Measurements from ENCODE around the gene SVBP.

The SVBP gene

DNA sequence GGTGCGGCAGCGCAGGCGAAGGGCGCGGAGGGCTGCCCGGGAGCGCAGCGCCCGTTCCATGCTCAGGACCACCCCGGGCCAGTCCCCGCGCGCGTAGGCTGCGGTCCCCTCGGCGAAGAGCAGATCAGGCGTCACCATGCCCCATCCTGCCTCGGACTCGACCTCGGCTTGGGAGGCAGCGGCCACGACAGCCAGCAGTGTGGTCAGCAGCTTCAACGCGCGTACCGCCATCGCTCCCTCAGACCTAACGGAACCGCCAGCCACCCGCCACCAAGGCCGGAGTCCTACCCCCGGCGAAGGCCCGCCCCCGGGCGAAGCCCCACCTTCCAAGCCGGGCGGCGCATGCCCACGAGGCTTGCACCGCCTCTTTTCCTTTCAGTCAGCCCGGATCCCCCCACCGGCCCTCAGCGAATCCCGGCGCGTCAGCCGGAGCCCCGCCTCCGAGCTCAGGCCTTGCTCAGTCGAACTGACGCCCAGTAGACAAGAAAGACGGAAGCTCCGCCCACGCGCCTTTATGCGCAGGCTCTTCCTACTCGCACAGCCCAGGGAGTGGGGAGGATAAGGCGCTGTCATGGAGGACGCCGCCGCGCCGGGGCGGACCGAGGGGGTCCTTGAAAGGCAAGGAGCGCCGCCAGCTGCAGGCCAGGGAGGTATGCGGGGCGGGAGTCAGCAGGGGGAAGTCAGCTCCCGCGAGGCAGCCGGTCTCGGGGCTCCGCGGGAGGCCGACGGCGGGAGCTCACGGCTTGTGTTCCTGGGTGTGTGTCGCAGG lies 50.3 kb downstream of the SVBP start, which contains the start of the genes C1orf50 and P3H1 (continued):
- TF ChIP-seq ZBTB20 (tag by site-specific recombination; IDR thresholded peaks at IDR 0.05), result peak; percentile 69; the same call in 1 of the 2 replicates

DNA sequence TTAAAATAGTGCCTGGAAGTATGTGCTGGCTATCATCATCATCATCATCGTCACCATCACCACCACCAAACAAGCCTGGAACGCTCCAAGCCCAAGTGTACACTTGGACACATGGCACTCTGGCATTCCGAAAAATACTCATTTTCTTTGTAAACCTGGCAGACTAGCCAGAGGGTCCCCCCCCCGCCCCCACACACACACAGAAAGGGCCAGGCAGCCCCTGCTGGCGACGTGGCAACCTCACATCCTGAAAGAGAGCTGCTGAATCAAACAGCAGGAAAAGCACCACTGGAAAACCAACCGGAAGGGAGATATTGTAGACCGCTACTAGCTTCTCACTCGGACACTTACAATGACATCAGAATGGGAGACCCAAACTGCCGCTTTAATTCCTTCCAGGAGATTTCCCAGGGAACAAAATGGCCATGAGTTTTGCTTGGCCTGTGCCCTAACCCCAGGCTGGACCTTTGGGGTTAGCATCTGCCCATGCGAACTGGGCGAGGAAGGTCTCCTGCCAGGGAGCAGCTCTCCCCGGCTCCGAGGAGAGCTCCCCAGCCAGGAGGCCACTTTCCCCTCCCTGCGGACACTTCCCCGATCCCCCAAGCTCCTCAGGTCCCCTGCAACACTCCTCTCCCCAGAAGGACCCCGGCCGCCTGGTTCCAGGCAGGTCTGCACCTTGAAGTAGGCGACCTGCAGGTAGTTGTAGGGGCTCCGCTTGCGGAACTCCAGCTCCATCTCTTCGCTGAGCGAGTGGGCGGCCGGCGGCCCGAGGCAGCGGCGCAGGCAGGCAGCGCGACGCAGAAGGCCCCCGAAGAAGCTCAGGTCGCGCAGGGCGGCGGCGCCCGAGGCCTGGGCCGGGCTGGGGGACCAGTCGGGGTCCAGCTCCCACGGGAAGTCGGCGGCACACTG lies 51.1 kb downstream of the SVBP start:
- H3K4me3 ChIP-seq (ENCODE audit: low read depth, low read length), result peak overlapping the region; percentile 100
- H3K4me1 ChIP-seq (ENCODE audit: control insufficient read depth, insufficient read depth, low read length), result no peaks in the 10 kb centered on the region
- H3K27ac ChIP-seq (ENCODE audit: extremely low read depth, low read depth, low read length), result peak overlapping the region; percentile 48; the same call in 1 of the 2 replicates
- CTCF ChIA-PET, result interaction anchor here (0.6 to 4.7 kb wide), 24 partner anchors 9 to 1887 kb away, joined by 3 to 19 read pairs (median 4); partner anchors contain the start of genes PPIH and ZNF691
- H3K9me3 ChIP-seq (ENCODE audit: control insufficient read depth, insufficient read depth, low read depth, low read length), result no peaks in the 10 kb centered on the region
- peaks cover 7 to 23% of the 10 kb centered on the region in 2 experiments; a peak in 2 of 3 replicates for H3K36me3 ChIP-seq (ENCODE audit: control insufficient read depth in 2 of 2, insufficient read depth in 1 of 2, low read length in 2 of 2)
- POLR2A ChIA-PET, result interaction anchor here (0.6 to 3.4 kb wide), 37 partner anchors 8 to 883 kb away, joined by 3 to 35 read pairs (median 5); partner anchors contain the start of genes CCDC30, ERMAP, PPIH and SLC2A1
- TF ChIP-seq, protein P1, sequence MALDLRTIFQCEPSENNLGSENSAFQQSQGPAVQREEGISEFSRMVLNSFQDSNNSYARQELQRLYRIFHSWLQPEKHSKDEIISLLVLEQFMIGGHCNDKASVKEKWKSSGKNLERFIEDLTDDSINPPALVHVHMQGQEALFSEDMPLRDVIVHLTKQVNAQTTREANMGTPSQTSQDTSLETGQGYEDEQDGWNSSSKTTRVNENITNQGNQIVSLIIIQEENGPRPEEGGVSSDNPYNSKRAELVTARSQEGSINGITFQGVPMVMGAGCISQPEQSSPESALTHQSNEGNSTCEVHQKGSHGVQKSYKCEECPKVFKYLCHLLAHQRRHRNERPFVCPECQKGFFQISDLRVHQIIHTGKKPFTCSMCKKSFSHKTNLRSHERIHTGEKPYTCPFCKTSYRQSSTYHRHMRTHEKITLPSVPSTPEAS (tag by site-specific recombination; IDR thresholded peaks at IDR 0.05), result peak; percentile 61; the same call in 1 of the 2 replicates
- TF ChIP-seq ZNF677 (tag by site-specific recombination; IDR thresholded peaks at IDR 0.05) (no peak), SP2 (tag by site-specific recombination; IDR thresholded peaks at IDR 0.05) (peak; percentile 9), TRIM28 (IDR thresholded peaks at IDR 0.05; ENCODE audit: borderline replicate concordance, low read length) (no peak), ZNF549 (tag by site-specific recombination; IDR thresholded peaks at IDR 0.05) (no peak), ZNF239 (tag by site-specific recombination; IDR thresholded peaks at IDR 0.05) (no peak), MZF1 (tag by site-specific recombination; IDR thresholded peaks at IDR 0.05; ENCODE audit: borderline replicate concordance) (no peak), ZBTB17 (tag by site-specific recombination; IDR thresholded peaks at IDR 0.05) (peak; percentile 72), ZNF76 (tag by site-specific recombination; IDR thresholded peaks at IDR 0.05; ENCODE audit: borderline replicate concordance, low read depth) (no peak), ZNF658 (tag by site-specific recombination; IDR thresholded peaks at IDR 0.05) (no peak), HOXA7 (CRISPR knock-in tag; IDR thresholded peaks at IDR 0.05; ENCODE audit: borderline replicate concordance) (no peak), ZNF223 (tag by site-specific recombination; IDR thresholded peaks at IDR 0.05) (no peak)
- TF ChIP-seq, protein P2, sequence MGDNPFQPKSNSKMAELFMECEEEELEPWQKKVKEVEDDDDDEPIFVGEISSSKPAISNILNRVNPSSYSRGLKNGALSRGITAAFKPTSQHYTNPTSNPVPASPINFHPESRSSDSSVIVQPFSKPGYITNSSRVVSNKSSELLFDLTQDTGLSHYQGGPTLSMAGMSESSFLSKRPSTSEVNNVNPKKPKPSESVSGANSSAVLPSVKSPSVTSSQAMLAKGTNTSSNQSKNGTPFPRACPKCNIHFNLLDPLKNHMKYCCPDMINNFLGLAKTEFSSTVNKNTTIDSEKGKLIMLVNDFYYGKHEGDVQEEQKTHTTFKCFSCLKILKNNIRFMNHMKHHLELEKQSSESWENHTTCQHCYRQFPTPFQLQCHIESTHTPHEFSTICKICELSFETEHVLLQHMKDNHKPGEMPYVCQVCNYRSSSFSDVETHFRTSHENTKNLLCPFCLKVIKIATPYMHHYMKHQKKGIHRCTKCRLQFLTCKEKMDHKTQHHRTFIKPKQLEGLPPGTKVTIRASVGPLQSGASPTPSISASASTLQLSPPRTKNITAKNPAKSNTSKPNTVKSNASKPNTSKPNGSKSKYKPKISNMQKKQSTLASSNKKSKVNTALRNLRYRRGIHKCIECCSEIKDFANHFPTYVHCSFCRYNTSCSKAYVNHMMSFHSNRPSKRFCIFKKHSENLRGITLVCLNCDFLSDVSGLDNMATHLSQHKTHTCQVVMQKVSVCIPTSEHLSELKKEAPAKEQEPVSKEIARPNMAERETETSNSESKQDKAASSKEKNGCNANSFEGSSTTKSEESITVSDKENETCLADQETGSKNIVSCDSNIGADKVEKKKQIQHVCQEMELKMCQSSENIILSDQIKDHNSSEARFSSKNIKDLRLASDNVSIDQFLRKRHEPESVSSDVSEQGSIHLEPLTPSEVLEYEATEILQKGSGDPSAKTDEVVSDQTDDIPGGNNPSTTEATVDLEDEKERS (tag by site-specific recombination; IDR thresholded peaks at IDR 0.05), result no peak
- TF ChIP-seq, protein P3, sequence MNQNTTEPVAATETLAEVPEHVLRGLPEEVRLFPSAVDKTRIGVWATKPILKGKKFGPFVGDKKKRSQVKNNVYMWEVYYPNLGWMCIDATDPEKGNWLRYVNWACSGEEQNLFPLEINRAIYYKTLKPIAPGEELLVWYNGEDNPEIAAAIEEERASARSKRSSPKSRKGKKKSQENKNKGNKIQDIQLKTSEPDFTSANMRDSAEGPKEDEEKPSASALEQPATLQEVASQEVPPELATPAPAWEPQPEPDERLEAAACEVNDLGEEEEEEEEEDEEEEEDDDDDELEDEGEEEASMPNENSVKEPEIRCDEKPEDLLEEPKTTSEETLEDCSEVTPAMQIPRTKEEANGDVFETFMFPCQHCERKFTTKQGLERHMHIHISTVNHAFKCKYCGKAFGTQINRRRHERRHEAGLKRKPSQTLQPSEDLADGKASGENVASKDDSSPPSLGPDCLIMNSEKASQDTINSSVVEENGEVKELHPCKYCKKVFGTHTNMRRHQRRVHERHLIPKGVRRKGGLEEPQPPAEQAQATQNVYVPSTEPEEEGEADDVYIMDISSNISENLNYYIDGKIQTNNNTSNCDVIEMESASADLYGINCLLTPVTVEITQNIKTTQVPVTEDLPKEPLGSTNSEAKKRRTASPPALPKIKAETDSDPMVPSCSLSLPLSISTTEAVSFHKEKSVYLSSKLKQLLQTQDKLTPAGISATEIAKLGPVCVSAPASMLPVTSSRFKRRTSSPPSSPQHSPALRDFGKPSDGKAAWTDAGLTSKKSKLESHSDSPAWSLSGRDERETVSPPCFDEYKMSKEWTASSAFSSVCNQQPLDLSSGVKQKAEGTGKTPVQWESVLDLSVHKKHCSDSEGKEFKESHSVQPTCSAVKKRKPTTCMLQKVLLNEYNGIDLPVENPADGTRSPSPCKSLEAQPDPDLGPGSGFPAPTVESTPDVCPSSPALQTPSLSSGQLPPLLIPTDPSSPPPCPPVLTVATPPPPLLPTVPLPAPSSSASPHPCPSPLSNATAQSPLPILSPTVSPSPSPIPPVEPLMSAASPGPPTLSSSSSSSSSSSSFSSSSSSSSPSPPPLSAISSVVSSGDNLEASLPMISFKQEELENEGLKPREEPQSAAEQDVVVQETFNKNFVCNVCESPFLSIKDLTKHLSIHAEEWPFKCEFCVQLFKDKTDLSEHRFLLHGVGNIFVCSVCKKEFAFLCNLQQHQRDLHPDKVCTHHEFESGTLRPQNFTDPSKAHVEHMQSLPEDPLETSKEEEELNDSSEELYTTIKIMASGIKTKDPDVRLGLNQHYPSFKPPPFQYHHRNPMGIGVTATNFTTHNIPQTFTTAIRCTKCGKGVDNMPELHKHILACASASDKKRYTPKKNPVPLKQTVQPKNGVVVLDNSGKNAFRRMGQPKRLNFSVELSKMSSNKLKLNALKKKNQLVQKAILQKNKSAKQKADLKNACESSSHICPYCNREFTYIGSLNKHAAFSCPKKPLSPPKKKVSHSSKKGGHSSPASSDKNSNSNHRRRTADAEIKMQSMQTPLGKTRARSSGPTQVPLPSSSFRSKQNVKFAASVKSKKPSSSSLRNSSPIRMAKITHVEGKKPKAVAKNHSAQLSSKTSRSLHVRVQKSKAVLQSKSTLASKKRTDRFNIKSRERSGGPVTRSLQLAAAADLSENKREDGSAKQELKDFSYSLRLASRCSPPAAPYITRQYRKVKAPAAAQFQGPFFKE (tag by site-specific recombination; IDR thresholded peaks at IDR 0.05; ENCODE audit: borderline replicate concordance), result no peak
- TF ChIP-seq, protein P4, sequence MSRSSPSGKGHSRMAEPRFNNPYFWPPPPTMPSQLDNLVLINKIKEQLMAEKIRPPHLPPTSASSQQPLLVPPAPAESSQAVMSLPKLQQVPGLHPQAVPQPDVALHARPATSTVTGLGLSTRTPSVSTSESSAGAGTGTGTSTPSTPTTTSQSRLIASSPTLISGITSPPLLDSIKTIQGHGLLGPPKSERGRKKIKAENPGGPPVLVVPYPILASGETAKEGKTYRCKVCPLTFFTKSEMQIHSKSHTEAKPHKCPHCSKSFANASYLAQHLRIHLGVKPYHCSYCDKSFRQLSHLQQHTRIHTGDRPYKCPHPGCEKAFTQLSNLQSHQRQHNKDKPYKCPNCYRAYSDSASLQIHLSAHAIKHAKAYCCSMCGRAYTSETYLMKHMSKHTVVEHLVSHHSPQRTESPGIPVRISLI (tag by site-specific recombination; IDR thresholded peaks at IDR 0.05), result no peak
- TF ChIP-seq, protein P5, sequence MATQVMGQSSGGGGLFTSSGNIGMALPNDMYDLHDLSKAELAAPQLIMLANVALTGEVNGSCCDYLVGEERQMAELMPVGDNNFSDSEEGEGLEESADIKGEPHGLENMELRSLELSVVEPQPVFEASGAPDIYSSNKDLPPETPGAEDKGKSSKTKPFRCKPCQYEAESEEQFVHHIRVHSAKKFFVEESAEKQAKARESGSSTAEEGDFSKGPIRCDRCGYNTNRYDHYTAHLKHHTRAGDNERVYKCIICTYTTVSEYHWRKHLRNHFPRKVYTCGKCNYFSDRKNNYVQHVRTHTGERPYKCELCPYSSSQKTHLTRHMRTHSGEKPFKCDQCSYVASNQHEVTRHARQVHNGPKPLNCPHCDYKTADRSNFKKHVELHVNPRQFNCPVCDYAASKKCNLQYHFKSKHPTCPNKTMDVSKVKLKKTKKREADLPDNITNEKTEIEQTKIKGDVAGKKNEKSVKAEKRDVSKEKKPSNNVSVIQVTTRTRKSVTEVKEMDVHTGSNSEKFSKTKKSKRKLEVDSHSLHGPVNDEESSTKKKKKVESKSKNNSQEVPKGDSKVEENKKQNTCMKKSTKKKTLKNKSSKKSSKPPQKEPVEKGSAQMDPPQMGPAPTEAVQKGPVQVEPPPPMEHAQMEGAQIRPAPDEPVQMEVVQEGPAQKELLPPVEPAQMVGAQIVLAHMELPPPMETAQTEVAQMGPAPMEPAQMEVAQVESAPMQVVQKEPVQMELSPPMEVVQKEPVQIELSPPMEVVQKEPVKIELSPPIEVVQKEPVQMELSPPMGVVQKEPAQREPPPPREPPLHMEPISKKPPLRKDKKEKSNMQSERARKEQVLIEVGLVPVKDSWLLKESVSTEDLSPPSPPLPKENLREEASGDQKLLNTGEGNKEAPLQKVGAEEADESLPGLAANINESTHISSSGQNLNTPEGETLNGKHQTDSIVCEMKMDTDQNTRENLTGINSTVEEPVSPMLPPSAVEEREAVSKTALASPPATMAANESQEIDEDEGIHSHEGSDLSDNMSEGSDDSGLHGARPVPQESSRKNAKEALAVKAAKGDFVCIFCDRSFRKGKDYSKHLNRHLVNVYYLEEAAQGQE (tag by site-specific recombination; IDR thresholded peaks at IDR 0.05), result no peak
